ENCODE results near the gene NUBPL.

- TF ChIP-seq GATA3 (IDR thresholded peaks at IDR 0.05; ENCODE audit: low read depth, low read length) (no peak), GATA2 (IDR thresholded peaks at IDR 0.05; ENCODE audit: low read depth, low read length) (no peak)
Observed at GRCh38 chr14:31712244-31713127, 151.3 kb downstream of the NUBPL start.

Measured in SH-SY5Y (cell line).